ENCODE results near the gene LRFN4. TPM values are rescaled to one million over a fixed set of nuclear protein-coding genes. Genes with fewer than 3 reads are reported as not detected.
A peak's percentile ranks its signal among the peaks of the same experiment; 100 is the strongest.

Gene LRFN4
- total and polyA plus RNA-seq, 2 of the 8 experiments (the other 6 are each of a cell fraction or from before 2014, with no cell fraction given): 49.8 to 64.3 TPM

DNA sequence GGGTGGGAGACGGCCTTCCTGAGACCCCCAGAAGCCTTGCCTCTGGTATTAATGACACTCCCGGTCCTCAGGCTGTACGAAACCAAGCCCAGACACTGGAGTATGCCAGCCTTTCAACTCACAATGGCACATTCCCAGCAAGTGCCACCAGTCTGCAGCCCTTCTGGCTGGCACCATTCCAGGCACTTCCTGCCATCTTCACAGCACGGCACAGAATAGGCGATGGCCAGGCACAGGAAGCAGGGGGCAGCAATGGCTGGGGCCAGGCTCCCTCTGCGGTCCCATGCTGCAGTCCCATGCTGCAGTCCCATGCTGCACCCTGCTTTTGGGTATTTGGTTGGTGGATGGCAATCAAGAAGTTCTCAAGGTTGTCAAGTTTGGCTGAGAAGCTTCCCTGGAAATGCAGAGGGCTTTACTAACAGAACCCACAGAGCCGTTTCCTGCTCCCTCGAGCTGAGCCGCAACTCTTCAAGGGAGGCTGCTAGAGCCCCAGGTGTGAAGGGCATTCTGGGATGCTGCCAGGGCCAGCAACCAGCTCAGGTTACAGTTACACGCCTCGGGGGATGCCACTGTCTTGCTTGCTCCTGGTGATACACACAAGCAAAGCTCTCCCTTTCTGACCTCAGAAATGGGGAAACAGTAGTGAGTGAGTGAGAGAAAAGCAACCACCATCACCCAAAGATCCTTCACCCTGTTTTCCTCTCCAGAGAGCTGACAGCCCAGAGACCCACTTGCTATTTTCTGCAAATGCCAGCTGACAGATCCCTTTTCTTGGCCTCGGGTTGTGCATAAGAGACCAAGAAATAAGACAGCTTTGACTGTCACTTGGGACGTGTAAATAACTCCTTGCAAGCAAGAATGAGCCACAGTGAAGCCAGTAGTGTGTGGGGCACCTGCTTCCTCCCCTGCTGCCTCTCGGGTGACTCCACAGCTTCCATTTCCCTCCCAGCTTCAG is 23.9 kb downstream of the LRFN4 start:
- POLR2A ChIA-PET (ENCODE audit: partially characterized antibody): interaction anchor here (0.9 to 1.4 kb wide), 5 partner anchors 14 to 37 kb away, joined by 3 to 7 read pairs (median 5); partner anchors contain the start of gene RCE1
- 72% methylated on average over 14 of the region's 14 CpGs; no CpG with 5 or more reads in 1 of the 2 experiments for WGBS, 2 experiments (ENCODE audit: extremely low coverage in 1 of 2, insufficient coverage in 1 of 2, insufficient read length in 1 of 2, insufficient replicate concordance in 2 of 2, low coverage in 1 of 2, low lambda C conversion rate in 2 of 2, missing lambda C conversion rate in 1 of 2)

More for the DNA sequence above, 23.9 kb downstream of the LRFN4 start:
- no peak overlapping the region for H3K14ac ChIP-seq (ENCODE audit: insufficient read length)
- 0 out of 2 replicates have a peak overlapping the region, but pooled peaks have one; percentile 29 for H3K27ac ChIP-seq (ENCODE audit: low read depth, low read length)
- H2BK120ac ChIP-seq (replicated peaks; ENCODE audit: low read depth, low read length): no peak overlapping the region
- H3K4me1 ChIP-seq (replicated peaks in 1 of 4; ENCODE audit: control insufficient read depth in 3 of 4, insufficient read depth in 4 of 4, low read length in 3 of 4): peaks cover 4 to 21% (median 15%) of the 10 kb centered on the region in 4 experiments
- no peak overlapping the region for H2BK5ac ChIP-seq (ENCODE audit: low read depth, low read length)
- H3K18ac ChIP-seq (ENCODE audit: extremely low read depth, low read length): peak overlapping the region; percentile 32; the same call in 1 of the 2 replicates
- no peak overlapping the region for H4K5ac ChIP-seq (ENCODE audit: insufficient read length, low read depth, low read length)
- no peaks in the 10 kb centered on the region for H3K9me3 ChIP-seq (ENCODE audit: insufficient read depth in 2 of 2, low read depth in 1 of 2, low read length in 1 of 2)
- H3K4ac ChIP-seq (replicated peaks; ENCODE audit: insufficient read length, low read depth, low read length): no peak overlapping the region
- no peak for TF ChIP-seq TAF1 (IDR thresholded peaks at IDR 0.05; ENCODE audit: low read depth, low read length)
- TF ChIP-seq, protein P1, sequence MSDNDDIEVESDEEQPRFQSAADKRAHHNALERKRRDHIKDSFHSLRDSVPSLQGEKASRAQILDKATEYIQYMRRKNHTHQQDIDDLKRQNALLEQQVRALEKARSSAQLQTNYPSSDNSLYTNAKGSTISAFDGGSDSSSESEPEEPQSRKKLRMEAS (IDR thresholded peaks at IDR 0.05): 0 out of 2 replicates have a peak, but pooled peaks have one; percentile 19
- no peak overlapping the region for H2BK20ac ChIP-seq (ENCODE audit: low read length)
- H2AK5ac ChIP-seq (ENCODE audit: low read depth, low read length): 0 out of 2 replicates have a peak overlapping the region, but pooled peaks have one; percentile 76
- peaks cover 2% of the 10 kb centered on the region for H3K79me1 ChIP-seq (ENCODE audit: low read depth, low read length)
- H3K36me3 ChIP-seq (ENCODE audit: control insufficient read depth in 2 of 4, insufficient read depth in 4 of 4, low read length in 3 of 4): no peaks in the 10 kb centered on the region
- no peak for FAIRE-seq
- no peak overlapping the region for H4K8ac ChIP-seq (ENCODE audit: extremely low read depth, insufficient read depth, low read length)
- H3K27me3 ChIP-seq (replicated peaks in 1 of 4; ENCODE audit: control insufficient read depth in 3 of 4, extremely low read depth in 1 of 4, insufficient read depth in 3 of 4, low read length in 3 of 4): no peaks in the 10 kb centered on the region
- H3K23ac ChIP-seq (ENCODE audit: insufficient read length): no peak overlapping the region
- 0 out of 2 replicates have a peak overlapping the region, but pooled peaks have one; percentile 50 for H2BK12ac ChIP-seq (ENCODE audit: low read depth, low read length)
- CTCF ChIA-PET (ENCODE audit: partially characterized antibody): interaction anchor here (0.7 to 11.9 kb wide), 19 partner anchors 13 to 492 kb away, joined by 3 to 199 read pairs (median 5); partner anchors contain the start of genes C11orf86 and RCE1
- H3K56ac ChIP-seq (replicated peaks; ENCODE audit: insufficient read length, low read depth, low read length): no peak overlapping the region
- H2BK15ac ChIP-seq (ENCODE audit: low read length): peak overlapping the region; percentile 98
- H2AFZ ChIP-seq (ENCODE audit: low read length): no peak overlapping the region
- no peaks in the 10 kb centered on the region for H3K23me2 ChIP-seq (ENCODE audit: low read depth, low read length)
- H3K79me2 ChIP-seq (ENCODE audit: control insufficient read depth in 1 of 2, insufficient read depth in 2 of 2, low read length in 2 of 2): no peaks in the 10 kb centered on the region
- no peak overlapping the region for H3K4me2 ChIP-seq (ENCODE audit: insufficient read depth in 1 of 2, low read depth in 2 of 2, low read length in 2 of 2)
- H4K91ac ChIP-seq (replicated peaks; ENCODE audit: insufficient read length, low read length): peak overlapping the region; percentile 22
- no peak overlapping the region for H3K9ac ChIP-seq (replicated peaks in 1 of 4; ENCODE audit: extremely low read depth in 1 of 4, low read depth in 3 of 4, low read length in 3 of 4)
- peaks cover 0 to 2% of the 10 kb centered on the region in 2 experiments for H4K20me1 ChIP-seq (replicated peaks in 1 of 2; ENCODE audit: control insufficient read depth in 1 of 2, insufficient read depth in 2 of 2, low read length in 2 of 2)
- H3K4me3 ChIP-seq (ENCODE audit: extremely low read depth in 1 of 4, insufficient read depth in 2 of 4, low read depth in 3 of 4, low read length in 4 of 4): no peak overlapping the region
- no peak for DNase-seq (ENCODE audit: low read depth in 1 of 2, low spot score in 2 of 2)

Measured in H1 (cell line).